Left kidney (tissue), 2 donors: Measurements from ENCODE around the gene FBXO11. TPM values are rescaled to one million over a fixed set of nuclear protein-coding genes. Genes with fewer than 3 reads are reported as not detected.
A peak's percentile ranks its signal among the peaks of the same experiment; 100 is the strongest.

Experiments used
- DNase-seq: peaks from one replicate; pipeline ENCODE4 v3.0.0-alpha.2; 2013
- polyA plus RNA-seq: library from polyadenylated mRNA; unstranded; fragments of 120-200 nt; gene quantifications from one replicate; pipeline ENCODE4 v1.2.1, GENCODE V29; 2013; ENCODE audit not compliant: insufficient read length

The FBXO11 gene
- polyA plus RNA-seq, 1 donor, result 106 TPM

DNA sequence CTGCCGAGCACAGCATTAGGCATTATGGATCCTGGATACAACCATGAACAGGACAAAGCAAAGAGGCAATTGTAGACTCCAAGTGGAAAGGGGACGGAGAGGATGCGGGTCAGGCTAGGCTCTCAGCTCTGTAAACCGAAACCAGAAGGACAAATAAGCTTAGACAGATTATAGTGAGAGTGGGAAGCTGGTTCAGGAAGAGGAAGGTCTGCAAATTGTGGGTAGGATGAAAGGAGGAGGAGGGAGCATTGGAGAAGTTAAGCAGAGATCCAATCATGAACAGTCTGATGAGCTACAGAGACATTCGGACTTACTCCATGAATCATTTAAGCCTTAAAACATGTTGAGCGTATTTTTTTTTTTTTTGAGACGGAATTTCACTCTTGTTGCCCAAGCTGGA is 120.3 kb downstream of the FBXO11 start:
- no peak for DNase-seq

DNA sequence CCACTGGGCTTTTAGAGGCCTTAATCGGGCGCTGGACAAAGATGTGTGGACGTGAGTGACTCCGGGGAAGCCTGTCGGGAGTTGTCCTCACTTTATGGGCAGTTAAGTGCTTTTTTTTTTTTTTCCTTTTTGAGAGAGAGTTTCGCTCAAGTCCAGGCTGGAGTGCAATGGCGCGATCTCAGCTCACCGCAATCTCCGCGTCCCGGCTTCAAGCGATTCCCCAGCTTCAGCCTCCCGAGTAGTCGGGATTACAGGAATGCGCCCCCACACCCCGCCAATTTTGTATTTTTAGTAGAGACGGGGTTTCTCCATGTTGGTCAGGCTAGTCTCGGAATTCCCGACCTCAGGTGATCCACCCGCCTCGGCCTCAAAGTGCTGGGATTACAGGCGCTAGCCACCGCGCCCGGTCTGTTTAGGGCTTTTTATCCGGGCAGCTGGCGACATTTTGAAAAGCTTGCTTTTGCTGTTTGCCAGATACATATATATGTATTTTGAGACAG is 121.9 kb downstream of the FBXO11 start:
- peak; percentile 37 for DNase-seq

DNA sequence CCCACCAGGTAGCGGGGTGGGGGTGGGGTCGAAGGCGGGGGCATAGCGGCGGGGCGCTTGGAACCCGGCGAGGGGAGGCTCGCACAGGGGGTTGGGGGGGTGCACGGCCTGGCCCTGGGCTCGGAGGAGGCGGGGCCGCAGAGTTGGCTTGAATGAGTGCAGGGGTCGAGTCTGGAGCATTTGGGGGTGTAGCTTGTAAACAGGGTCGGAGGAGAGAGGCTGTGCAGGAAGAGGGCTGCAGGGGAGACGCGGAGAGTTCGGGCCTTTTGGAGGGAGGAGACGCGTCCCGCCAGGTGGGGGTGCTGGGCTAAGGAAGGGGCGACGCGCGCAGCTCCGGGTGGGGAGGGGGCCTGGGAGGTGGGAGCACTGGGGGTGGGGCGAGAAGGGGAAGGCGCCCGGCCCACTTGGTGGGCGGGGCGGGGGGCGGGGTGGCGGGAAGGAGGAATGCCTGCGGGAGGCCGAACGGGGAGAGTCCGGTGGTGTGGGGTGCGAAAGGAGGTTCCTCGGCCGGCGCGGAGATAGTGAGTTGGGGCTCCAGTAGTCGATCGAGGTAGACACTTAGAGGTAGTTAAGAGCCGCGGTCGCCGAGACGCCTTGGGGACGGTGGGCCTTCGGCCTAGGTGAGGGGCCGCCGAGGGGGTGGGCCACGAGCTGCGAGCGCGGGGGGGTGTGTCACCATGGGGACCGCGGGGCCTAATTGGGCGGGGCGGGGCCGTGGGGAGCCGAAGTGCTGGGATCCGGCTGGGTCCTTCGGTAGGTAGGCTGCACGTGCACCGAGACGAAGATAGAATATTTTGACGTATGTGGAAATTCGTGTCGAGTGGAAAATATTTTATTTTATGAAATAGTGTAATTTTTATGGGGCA is 122.6 kb downstream of the FBXO11 start:
- peak; percentile 68 for DNase-seq

DNA sequence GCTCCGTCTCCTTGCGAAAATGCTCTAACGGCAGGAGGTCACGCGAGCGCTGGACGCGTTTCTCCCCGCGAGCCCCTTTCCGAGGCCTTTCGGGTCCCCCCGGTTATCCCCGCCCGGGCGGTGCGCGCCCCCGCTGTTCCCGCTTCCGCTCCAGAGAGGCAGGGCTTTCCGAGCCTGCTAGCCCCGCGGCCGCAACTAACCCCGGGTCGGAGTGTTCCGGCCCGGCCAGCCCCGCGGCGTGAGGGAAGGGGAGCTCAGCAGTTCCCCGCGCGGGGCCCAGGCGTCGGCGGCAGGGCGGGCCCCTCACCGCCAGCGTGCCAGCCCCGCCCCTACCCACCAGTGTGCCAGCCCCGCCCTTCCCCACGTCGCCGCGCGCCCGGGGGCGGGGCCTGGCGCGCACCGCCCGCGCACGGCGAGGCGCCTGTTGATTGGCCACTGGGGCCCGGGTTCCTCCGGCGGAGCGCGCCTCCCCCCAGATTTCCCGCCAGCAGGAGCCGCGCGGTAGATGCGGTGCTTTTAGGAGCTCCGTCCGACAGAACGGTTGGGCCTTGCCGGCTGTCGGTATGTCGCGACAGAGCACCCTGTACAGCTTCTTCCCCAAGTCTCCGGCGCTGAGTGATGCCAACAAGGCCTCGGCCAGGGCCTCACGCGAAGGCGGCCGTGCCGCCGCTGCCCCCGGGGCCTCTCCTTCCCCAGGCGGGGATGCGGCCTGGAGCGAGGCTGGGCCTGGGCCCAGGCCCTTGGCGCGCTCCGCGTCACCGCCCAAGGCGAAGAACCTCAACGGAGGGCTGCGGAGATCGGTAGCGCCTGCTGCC is 123.4 kb downstream of the FBXO11 start, which contains the start of gene MSH6:
Gene MSH6 (plus strand): TSS at position 475 of the 815 bp plus-strand sequence. CDS start 89 bp downstream, at position 564.
- peak; percentile 88 for DNase-seq

DNA sequence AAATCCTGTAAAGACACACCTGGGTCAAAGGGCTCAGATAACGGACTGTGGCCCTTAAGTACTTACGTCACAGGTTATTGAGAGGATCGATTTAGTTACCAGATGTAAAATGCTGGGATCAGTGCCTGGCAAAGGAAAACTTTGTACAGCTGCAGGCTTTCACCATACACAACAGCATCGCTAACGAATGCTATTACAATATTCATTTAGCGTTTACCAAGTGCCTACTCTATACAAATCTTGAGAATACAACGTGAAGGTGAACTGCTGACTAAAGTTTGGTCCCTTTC is 124.0 kb downstream of the FBXO11 start:
- peak; percentile 24 for DNase-seq

DNA sequence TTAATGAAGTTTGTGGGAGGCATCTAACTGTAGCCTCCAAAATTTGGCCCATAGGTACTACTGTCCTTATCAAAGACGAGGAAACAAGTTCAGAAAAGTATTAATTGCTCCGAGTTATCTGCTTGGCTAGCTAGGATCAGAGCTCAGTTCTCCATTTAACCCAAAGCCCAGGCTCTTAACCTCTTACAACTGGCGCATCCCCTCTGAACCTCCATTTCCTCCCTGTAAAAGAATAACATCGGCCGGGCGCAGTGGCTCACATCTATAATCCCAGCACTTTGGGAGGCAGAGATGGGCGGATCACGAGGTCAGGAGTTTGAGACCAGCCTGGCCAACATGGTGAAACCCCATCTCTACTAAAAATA is 126.9 kb downstream of the FBXO11 start:
- no peak for DNase-seq

DNA sequence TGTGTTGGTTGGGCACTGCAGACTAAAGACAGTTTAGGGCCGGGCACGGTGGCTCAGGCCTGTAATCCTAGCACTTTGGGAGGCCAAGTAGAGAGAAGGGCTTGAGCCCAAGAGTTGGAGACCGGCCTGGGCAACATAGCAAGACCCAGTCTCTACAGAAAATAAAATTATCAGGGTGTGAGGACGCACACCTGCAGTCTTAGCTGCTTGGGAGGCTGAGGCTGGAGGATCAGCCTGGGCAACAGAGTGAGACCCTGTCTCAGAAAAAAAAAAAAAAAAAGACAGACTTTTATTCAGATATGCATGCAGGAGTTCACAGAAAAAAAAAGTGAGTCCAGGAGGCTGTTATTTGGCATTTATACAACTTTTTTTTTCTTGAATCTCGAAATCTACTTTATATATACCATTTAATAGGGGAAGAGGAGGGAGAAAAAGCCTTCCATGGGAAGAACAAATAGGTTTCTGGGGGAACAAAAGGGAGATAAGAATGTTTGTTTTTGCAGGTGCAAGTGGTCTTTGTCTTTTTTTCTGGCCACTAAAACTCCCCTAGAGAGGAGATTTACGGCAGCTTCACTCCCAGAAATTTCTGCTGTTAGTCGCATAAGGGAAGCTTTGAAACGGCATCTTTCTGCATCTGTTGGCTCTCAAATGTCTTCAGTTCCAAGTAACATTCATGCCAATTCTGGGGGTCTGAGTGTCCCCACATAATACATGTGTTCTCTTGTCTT is 127.4 kb downstream of the FBXO11 start:
- DNase-seq, result no peak

DNA sequence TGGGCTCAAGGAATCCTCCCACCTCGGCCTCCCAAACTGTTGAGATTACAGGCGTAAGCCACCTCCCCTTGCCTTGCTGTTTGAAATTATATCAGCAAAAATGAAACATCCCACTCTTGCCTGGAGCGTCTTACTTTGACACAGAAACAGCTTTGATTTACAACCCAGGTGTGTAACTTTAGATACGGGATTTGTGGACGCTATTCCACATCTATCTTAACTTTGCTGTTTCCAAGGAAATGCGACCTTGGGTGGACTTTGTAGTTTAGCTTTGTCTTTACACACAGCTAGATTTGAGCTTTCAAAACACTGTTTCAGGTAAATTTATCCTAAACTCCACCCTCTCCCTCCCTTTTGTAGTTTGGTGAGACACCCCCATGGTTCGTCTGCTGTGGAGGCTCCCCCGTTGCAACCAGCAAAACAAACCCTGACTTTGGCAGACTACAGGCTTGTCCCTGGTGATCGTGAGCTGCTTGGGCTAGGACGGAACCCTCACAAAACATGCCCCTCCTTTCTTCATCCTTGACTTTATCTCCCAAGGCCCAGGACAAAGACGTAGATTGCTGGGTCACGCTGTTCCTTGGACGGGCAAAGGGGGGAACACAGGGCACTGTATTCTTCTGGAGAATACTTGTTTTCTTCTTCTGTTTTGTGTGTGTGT is 128.9 kb downstream of the FBXO11 start:
- peak; percentile 37 for DNase-seq

DNA sequence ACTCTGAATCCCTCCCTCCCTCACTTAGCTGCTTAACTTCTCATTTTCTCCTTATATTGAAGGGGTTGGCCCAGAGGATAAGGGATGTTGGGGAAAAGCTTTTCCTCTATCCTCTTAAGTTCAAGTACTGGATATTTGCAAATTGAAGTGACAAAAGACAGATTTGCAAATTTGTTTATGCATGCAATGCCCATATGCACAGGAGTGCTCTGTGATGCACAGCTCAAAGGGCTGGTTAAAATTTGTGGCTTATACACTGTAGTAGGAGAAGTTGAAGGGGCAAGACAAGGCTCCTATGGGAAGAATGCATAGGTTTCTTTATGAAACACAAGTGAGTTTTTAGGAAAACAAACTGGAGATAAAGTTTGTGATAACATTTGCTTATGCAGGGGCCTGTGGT is 131.7 kb downstream of the FBXO11 start:
- no peak for DNase-seq

DNA sequence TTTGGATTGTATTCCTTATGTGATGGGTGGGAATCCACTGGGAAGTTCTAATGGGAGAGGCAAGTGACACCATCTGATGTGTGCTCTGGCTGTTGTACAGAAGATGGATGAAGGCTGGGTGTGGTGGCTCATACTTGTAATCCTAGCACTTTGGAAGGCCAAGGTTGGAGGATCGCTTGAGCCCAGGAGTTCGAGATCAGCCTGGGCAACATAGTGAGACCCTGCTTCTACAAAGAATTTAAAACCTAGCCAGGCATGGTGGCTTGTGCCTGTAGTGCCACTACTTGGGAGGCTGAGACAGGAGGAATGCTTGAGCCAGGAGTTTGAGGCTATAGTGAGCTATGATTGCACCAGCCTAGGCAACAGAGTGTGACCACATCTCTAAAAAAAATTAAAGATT is 134.0 kb downstream of the FBXO11 start:
- DNase-seq, result no peak

DNA sequence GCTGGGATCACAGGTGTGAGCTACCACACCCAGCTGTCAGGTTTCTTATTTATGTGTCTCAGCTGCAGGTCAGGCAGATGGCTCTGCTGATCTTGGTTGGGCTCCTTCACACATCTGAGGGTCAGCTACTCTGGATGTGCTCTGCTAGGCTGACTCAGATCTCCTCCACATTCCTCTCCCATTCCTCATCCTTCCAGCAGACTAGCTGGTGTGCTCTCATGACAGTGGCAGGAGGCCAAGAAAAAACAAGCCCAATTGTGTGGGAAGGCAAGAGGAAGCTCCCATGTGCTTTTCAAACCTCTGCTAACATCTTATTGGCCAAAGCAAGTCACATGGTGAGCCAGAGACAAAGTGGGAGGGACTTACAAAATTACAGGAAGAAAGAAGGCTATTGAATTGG is 135.1 kb downstream of the FBXO11 start:
- no peak for DNase-seq

DNA sequence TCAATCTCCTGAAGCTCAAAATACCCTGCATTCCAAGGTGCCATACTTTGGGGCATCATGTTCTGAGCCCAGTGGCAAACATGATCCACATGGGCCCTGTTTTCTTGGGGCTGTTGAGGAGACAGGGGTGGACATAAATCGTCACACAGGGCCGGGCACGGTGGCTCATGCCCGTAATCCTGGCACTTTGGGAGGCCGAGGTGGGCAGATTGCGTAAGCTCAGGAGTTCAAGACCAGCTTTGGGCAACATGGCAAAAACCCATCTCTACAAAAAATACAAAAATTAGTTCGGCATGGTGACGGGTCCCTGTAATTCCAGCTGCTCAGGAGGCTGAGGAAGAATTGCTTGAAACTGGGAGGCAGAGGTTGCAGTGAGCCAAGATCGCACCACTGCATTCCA is 137.0 kb downstream of the FBXO11 start:
- DNase-seq, result no peak

DNA sequence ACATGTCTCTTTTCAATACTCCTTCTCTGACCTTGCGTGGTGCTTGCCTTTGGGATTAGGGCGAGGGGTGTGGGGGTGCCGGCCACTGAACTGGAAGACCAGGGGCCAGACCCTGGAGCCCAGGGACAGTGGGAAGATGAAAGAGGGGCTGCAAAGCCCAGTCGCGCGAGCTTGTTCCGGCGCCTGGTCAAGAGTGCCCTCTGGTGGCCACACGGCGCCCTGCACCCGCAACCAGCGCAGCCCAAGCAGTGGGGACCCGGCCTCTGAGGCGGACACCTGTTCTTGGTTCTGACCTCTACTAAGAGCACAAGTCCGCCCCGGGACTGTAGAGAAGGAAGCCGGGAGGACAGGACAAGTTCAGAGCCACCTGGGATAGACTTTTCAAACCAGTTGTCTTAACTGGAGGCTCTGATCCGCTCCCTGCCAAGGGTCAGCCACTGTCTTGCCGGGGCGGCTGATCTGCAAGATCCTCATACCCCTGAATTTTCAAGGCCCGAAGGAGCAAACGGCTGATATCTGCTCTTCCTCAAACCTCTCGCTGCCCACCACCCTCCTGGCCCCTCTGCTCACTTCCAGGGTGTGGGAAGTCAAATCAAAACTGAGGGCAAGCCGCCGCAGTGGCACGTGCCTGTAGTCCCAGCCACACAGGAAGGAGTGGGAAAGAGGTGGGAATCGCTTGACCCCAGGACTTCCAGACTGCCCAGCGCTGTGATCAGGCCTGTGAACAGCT is 138.3 kb downstream of the FBXO11 start:
- peak; percentile 43 for DNase-seq

DNA sequence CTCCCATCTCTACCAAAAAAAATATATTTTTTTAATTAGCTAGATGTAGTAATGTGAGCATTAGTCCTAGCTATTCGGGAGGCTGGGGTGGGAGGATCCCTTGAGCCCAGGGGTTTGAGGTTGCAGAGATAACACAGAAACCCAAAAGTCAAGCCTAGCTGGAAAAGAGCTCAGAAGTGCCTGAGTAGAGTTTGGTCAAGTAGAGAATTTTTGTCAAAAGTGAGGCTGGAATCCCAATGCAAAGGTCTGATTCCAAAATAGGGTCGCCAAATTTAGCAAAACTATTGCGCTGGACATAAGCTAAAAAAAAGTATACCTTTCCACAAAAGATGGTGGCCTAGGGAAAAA is 138.8 kb downstream of the FBXO11 start:
- DNase-seq, result no peak

DNA sequence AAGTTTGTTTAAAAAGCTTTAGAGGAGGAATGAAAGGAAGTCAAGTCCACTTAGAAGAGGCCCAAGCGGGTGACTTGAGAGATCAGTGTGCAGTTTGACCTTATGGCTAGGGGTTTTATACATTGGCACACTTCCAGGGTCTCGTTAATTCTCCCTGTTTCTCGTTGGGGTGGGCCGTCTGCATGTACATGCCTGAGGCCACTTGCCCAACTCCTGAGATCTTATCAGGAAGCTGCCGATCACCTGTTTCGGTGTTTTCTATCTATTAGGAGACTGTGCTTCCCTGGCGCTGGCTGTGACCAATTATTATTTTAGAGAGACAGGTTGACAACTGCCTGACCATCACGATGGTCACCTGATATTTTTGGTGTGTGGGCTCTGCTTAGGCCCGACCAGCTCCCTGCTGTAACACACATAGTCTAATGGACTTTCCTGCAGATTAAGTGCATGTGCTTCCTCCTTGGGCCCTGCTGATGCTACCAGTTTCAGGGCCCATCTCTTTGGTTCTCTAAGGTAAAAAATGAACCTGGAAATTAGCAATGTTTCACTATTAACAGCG is 154.4 kb downstream of the FBXO11 start:
- no peak for DNase-seq

DNA sequence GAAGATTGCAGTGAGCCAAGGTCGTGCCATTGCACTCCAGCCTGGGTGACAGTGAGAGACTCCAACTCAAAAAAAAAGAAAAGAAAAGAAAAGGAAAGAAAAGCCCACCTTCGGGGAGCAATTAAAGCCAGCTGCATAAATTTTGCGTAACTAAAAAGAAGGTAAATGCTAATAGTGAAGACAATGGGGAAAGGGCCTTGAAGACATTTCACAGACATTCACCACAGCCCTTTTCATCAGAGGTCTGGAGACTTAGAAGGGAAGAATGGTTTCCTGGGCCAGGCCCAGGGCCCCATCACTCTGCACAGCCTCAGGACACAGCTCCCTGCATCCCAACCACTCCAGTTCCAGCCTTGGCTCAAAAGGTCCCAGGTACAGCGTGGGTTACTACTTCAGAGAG is 158.4 kb downstream of the FBXO11 start:
- DNase-seq, result no peak

DNA sequence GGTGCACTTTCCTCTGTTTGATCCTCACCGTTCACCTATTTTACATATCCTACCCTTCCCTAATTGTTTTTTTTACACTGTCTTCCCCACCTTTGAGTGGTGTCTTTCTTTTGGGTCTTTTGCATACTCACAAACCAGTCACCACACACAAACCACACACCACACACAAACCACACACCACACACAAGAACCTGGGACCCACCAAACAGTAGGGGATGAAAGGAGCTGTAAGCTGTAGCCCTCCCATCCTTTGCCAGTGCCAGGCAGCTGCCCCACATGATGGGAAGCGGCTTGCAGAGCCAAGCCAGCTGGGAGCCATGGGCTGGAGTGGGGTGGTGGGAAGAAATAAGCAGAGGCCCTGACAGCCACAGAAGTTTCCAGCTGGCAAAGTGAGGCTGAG is 162.2 kb downstream of the FBXO11 start:
- no peak for DNase-seq

DNA sequence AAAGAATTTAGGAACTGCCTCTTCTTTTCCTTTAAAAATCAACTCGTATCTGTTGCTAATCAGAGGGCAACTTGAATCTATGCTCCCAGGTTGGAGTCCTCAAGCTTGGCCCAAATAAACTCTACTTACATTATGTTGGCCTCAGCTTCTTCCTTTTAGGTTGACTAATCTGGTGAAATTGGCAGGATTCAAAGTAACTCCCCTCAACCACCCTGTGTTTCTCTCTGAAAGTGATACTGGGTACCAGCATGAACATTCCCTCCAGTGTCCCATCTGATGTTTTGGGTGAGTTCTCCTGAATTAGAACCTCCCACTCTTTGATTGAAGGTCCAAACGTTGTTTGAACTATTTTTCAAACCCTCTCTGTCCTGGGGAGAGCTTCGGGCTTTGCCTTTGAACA is 164.7 kb downstream of the FBXO11 start:
- DNase-seq, result no peak

DNA sequence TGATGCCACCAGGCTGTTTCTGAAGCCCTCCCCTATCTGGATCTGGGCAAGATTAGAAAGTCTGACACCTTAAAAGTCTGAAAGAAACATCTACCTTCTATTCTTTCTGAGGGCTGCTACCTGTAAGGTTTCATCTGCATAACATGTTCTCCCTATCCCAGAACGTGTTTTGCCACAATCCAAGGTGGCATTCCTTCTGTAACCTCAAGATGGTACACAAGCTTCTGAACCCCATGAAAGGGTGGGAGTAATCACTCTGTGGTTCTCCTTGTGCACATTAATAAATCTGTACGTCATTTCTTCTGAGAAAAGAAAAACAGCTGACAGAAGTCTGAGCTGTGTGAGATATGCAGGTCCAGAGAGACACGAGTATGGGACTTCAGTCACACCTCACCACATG is 165.2 kb downstream of the FBXO11 start:
- DNase-seq, result no peak
